Mesenteric fat pad (tissue), 1 donor: ENCODE results near the gene MTOR. TPM values are rescaled to one million over a fixed set of nuclear protein-coding genes. Genes with fewer than 3 reads are reported as not detected.
"Not testable (repeated sequence)": the region's sequence is repeated elsewhere in the genome, so short reads cannot be mapped to it uniquely, and the experiment has no call there.

Experiments
- DNase-seq: peaks from one replicate; pipeline ENCODE4 v3.0.0-alpha.2; 2020; ENCODE audit warnings: low spot score
- long read RNA-seq: library from polyadenylated mRNA; unstranded; transcript quantifications from one replicate; pipeline ENCODE4 v2.0.0, GENCODE V29; 2020
- total RNA-seq: library from RNA; stranded (reverse); fragmentation: NEBNext Ultra II Directional; extraction: Animal tissue kit (Norgen Biotek cat#: 25700); gene quantifications from one replicate; pipeline ENCODE4 v1.2.1, GENCODE V29; 2021
- donor health status: DM: yes; HTN: yes; CAD: no.

MTOR gene
- total RNA-seq, result 35.1 TPM
- long read RNA-seq, full-length matches to known transcripts, result 5 of 23 reads
- long read RNA-seq, partial matches to known transcripts, result 10 of 23 reads
- long read RNA-seq, other reads (novel, unspliced or antisense), result 8 of 23 reads

- peak; percentile 97 for DNase-seq
These were observed at the start of gene MTOR for GRCh38 chr1:11262171-11263049. Gene MTOR (minus strand): TSS chr1:11262551. CDS start chr1:11259409, 3,142 bp downstream.

- DNase-seq, result no peak
These were observed 47.0 kb upstream of the MTOR start for GRCh38 chr1:11309385-11309784.

GRCh38 chr1:11308699-11309224 lies 46.4 kb upstream of the MTOR start:
- DNase-seq, result no peak

- DNase-seq, result no peak
These were observed 45.5 kb upstream of the MTOR start for GRCh38 chr1:11307852-11308251.

- not testable (repeated sequence) for DNase-seq
These were observed 43.2 kb upstream of the MTOR start for GRCh38 chr1:11305516-11305915.

- DNase-seq, result no peak
These were observed 40.0 kb upstream of the MTOR start for GRCh38 chr1:11302366-11302765.

- no peak for DNase-seq
These were observed 39.2 kb upstream of the MTOR start for GRCh38 chr1:11301601-11302000.

- DNase-seq, result no peak
These were observed 36.8 kb upstream of the MTOR start for GRCh38 chr1:11299225-11299574.

GRCh38 chr1:11298390-11299224 lies 36.3 kb upstream of the MTOR start:
- DNase-seq, result no peak

GRCh38 chr1:11297774-11298173 lies 35.4 kb upstream of the MTOR start:
- DNase-seq, result not testable (repeated sequence)

- DNase-seq, result no peak
These were observed 33.6 kb upstream of the MTOR start for GRCh38 chr1:11295905-11296304.

GRCh38 chr1:11294951-11295350 lies 32.6 kb upstream of the MTOR start:
- no peak for DNase-seq

- no peak for DNase-seq
These were observed 31.5 kb upstream of the MTOR start for GRCh38 chr1:11293856-11294255.

GRCh38 chr1:11291049-11291448 lies 28.7 kb upstream of the MTOR start:
- no peak for DNase-seq

GRCh38 chr1:11289064-11289463 lies 26.7 kb upstream of the MTOR start:
- DNase-seq, result no peak

- no peak for DNase-seq
These were observed 24.5 kb upstream of the MTOR start for GRCh38 chr1:11286735-11287410.

GRCh38 chr1:11285883-11286734 lies 23.8 kb upstream of the MTOR start:
- no peak for DNase-seq

- DNase-seq, result no peak
These were observed 22.4 kb upstream of the MTOR start for GRCh38 chr1:11284784-11285183.

- no peak for DNase-seq
These were observed 20.8 kb upstream of the MTOR start for GRCh38 chr1:11283151-11283550.
